ENCODE data around the gene SMAGP.
"Not testable (repeated sequence)": the region's sequence is repeated elsewhere in the genome, so short reads cannot be mapped to it uniquely, and the experiment has no call there.

The SMAGP gene

DNA sequence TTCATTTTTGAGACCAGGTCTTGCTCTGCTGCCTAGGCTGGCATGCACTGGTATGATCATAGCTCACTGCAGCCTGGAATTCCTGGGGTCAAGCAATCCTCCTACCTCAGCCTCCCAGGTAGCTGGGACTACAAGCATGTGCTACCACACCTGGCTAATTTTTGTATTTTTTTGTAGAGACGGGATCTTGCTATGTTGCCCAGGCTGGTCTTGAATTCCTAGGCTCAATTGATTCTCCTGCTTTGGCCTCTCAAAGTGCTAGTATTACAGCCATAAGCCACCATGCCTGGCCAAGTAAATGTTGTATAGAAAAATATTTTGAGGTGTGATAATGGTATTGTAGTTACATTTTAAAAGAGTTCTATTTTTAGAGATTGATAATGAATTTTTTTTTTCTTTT is 41.2 kb upstream of the SMAGP start:
- Histone ChIP-seq H3K9me2 (ENCODE audit: low read depth, low read length) (no peaks in the 10 kb centered on the region), H3K4me3 (ENCODE audit: low read depth, low read length, poor library complexity, severe bottlenecking) (no peak overlapping the region), H3K79me2 (ENCODE audit: insufficient read depth, low read length) (no peaks in the 10 kb centered on the region), H2AFZ (ENCODE audit: low read length) (no peak overlapping the region), H3K9me3 (ENCODE audit: low read length) (no peaks in the 10 kb centered on the region), H3K4me1 (ENCODE audit: insufficient read depth, low read length, severe bottlenecking) (no peaks in the 10 kb centered on the region), H3K4me2 (ENCODE audit: low read length) (no peak overlapping the region), H3F3A (ENCODE audit: insufficient read depth, low read length) (no peaks in the 10 kb centered on the region), H3K27me3 (ENCODE audit: insufficient read depth, low read length) (0 out of 2 replicates have a peak, but pooled peaks cover 3% of the 10 kb centered on the region), H4K20me1 (ENCODE audit: insufficient read depth, low read length) (no peaks in the 10 kb centered on the region), H3K9ac (ENCODE audit: low read length) (no peak overlapping the region), H3K36me3 (ENCODE audit: insufficient read depth, low read length) (no peaks in the 10 kb centered on the region), H3K27ac (ENCODE audit: low read depth, low read length, poor library complexity, severe bottlenecking) (no peak overlapping the region)
- TF ChIP-seq EZH2 (IDR thresholded peaks at IDR 0.05; ENCODE audit: borderline replicate concordance, low read length), result no peak
- TF ChIP-seq, protein P1, sequence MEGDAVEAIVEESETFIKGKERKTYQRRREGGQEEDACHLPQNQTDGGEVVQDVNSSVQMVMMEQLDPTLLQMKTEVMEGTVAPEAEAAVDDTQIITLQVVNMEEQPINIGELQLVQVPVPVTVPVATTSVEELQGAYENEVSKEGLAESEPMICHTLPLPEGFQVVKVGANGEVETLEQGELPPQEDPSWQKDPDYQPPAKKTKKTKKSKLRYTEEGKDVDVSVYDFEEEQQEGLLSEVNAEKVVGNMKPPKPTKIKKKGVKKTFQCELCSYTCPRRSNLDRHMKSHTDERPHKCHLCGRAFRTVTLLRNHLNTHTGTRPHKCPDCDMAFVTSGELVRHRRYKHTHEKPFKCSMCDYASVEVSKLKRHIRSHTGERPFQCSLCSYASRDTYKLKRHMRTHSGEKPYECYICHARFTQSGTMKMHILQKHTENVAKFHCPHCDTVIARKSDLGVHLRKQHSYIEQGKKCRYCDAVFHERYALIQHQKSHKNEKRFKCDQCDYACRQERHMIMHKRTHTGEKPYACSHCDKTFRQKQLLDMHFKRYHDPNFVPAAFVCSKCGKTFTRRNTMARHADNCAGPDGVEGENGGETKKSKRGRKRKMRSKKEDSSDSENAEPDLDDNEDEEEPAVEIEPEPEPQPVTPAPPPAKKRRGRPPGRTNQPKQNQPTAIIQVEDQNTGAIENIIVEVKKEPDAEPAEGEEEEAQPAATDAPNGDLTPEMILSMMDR (IDR thresholded peaks at IDR 0.05; ENCODE audit: low read length), result no peak

GRCh38 chr12:51307655-51308593 is 37.7 kb upstream of the SMAGP start:
- H3K4me3 ChIP-seq (ENCODE audit: low read depth, low read length, poor library complexity, severe bottlenecking), result no peak overlapping the region
- H3K9me3 ChIP-seq (ENCODE audit: low read length), result no peaks in the 10 kb centered on the region
- H3K27me3 ChIP-seq (ENCODE audit: insufficient read depth, low read length), result no peaks in the 10 kb centered on the region
- H3F3A ChIP-seq (ENCODE audit: insufficient read depth, low read length), result no peaks in the 10 kb centered on the region
- TF ChIP-seq, protein P1 (IDR thresholded peaks at IDR 0.05; ENCODE audit: low read length), result no peak
- TF ChIP-seq EZH2 (IDR thresholded peaks at IDR 0.05; ENCODE audit: borderline replicate concordance, low read length), result no peak
- no peak overlapping the region for H2AFZ ChIP-seq (ENCODE audit: low read length)
- H3K36me3 ChIP-seq (ENCODE audit: insufficient read depth, low read length), result no peaks in the 10 kb centered on the region
- H3K9me2 ChIP-seq (ENCODE audit: low read depth, low read length), result no peaks in the 10 kb centered on the region
- no peak overlapping the region for H3K9ac ChIP-seq (ENCODE audit: low read length)
- no peak overlapping the region for H3K27ac ChIP-seq (ENCODE audit: low read depth, low read length, poor library complexity, severe bottlenecking)
- H3K4me2 ChIP-seq (ENCODE audit: low read length), result no peak overlapping the region
- H3K4me1 ChIP-seq (ENCODE audit: insufficient read depth, low read length, severe bottlenecking), result no peaks in the 10 kb centered on the region
- no peaks in the 10 kb centered on the region for H4K20me1 ChIP-seq (ENCODE audit: insufficient read depth, low read length)
- H3K79me2 ChIP-seq (ENCODE audit: insufficient read depth, low read length), result no peaks in the 10 kb centered on the region

DNA sequence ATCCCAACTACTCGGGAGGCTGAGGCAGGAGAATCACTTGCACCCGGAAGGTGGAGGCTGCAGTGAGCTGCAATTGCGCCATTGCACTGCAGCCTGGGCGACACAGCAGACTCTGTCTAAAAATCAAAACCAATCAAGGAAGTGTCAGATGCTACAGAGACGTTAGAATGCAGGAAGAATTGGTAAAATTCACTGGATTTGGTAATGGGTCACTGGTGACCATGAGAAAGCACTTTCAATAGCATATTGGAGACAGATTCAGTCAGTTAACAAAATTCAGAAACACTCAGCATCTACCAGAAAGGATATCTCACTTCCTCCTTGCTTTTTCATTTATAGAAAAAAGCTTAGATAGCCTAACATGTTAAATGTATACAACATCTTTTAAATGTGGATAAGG is 36.3 kb upstream of the SMAGP start:
- Histone ChIP-seq H3K9me2 (ENCODE audit: low read depth, low read length) (no peaks in the 10 kb centered on the region), H3K4me2 (ENCODE audit: low read length) (no peak overlapping the region), H4K20me1 (ENCODE audit: insufficient read depth, low read length) (no peaks in the 10 kb centered on the region), H3K4me1 (ENCODE audit: insufficient read depth, low read length, severe bottlenecking) (no peaks in the 10 kb centered on the region), H3K79me2 (ENCODE audit: insufficient read depth, low read length) (no peaks in the 10 kb centered on the region), H3F3A (ENCODE audit: insufficient read depth, low read length) (no peaks in the 10 kb centered on the region), H3K27me3 (ENCODE audit: insufficient read depth, low read length) (peaks cover 4% of the 10 kb centered on the region; the same call in 1 of the 2 replicates), H3K9me3 (ENCODE audit: low read length) (no peaks in the 10 kb centered on the region), H3K27ac (ENCODE audit: low read depth, low read length, poor library complexity, severe bottlenecking) (no peak overlapping the region), H3K4me3 (ENCODE audit: low read depth, low read length, poor library complexity, severe bottlenecking) (no peak overlapping the region), H3K9ac (ENCODE audit: low read length) (no peak overlapping the region), H2AFZ (ENCODE audit: low read length) (no peak overlapping the region), H3K36me3 (ENCODE audit: insufficient read depth, low read length) (no peaks in the 10 kb centered on the region)
- TF ChIP-seq EZH2 (IDR thresholded peaks at IDR 0.05; ENCODE audit: borderline replicate concordance, low read length), result no peak
- TF ChIP-seq, protein P1 (IDR thresholded peaks at IDR 0.05; ENCODE audit: low read length), result no peak

- H3K4me2 ChIP-seq (ENCODE audit: low read length); H3K9ac ChIP-seq (ENCODE audit: low read length); H3K9me3 ChIP-seq (ENCODE audit: low read length); H3K4me3 ChIP-seq (ENCODE audit: low read depth, low read length, poor library complexity, severe bottlenecking); H3K4me1 ChIP-seq (ENCODE audit: insufficient read depth, low read length, severe bottlenecking); H3F3A ChIP-seq (ENCODE audit: insufficient read depth, low read length); H3K79me2 ChIP-seq (ENCODE audit: insufficient read depth, low read length); H4K20me1 ChIP-seq (ENCODE audit: insufficient read depth, low read length); H3K27me3 ChIP-seq (ENCODE audit: insufficient read depth, low read length); H3K9me2 ChIP-seq (ENCODE audit: low read depth, low read length); H2AFZ ChIP-seq (ENCODE audit: low read length); H3K27ac ChIP-seq (ENCODE audit: low read depth, low read length, poor library complexity, severe bottlenecking); H3K36me3 ChIP-seq (ENCODE audit: insufficient read depth, low read length): not testable (repeated sequence)
These were observed 30.6 kb upstream of the SMAGP start for GRCh38 chr12:51300768-51301167.

All from OCI-LY1 (cell line).